Esophagus squamous epithelium (tissue), 4 donors: ENCODE data around the gene TAGLN3.

Source experiments
- POLR2A ChIP-seq, 4 donors: fragments of 450-650 bp; IDR thresholded peaks; one replicate each; pipeline ENCODE4 v1.6.1; 2017; ENCODE audit warnings: antibody characterized with exemption in 4 of 4, mild to moderate bottlenecking in 4 of 4, moderate library complexity in 3 of 4
- TF ChIP-seq, protein P1 (sequence below), 6 experiments: fragments of 450-650 bp in 4 of 6; fragments of 200-600 bp in 2 of 6; sonication (generic) in 2 of 6; IDR thresholded peaks; one replicate each; pipeline ENCODE4 v1.5.1; 2016 to 2019; ENCODE audit warnings: antibody characterized with exemption in 6 of 6, mild to moderate bottlenecking in 4 of 6, moderate library complexity in 4 of 6

DNA sequence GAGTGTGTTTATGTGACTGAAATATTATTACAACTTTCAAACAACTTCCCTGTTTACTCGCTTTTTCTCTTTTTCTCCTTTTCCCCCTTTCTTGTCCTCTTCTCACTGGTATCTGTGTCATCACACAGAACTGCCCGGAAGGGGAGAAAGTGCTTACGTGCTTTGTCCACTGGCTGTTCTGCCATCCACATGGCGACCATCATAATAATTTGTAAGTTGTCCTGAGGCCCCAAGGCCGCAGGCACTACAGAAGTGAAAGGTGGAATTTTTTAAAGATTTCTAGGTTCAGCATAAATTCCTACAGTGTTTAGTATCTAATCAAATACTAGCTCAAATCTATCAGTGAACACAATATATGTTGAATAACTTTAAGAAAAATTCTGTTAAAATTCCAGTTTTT is 46.6 kb upstream of the TAGLN3 start:
- TF ChIP-seq, protein P1, sequence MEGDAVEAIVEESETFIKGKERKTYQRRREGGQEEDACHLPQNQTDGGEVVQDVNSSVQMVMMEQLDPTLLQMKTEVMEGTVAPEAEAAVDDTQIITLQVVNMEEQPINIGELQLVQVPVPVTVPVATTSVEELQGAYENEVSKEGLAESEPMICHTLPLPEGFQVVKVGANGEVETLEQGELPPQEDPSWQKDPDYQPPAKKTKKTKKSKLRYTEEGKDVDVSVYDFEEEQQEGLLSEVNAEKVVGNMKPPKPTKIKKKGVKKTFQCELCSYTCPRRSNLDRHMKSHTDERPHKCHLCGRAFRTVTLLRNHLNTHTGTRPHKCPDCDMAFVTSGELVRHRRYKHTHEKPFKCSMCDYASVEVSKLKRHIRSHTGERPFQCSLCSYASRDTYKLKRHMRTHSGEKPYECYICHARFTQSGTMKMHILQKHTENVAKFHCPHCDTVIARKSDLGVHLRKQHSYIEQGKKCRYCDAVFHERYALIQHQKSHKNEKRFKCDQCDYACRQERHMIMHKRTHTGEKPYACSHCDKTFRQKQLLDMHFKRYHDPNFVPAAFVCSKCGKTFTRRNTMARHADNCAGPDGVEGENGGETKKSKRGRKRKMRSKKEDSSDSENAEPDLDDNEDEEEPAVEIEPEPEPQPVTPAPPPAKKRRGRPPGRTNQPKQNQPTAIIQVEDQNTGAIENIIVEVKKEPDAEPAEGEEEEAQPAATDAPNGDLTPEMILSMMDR (IDR thresholded peaks at IDR 0.05) = no peak
- no peak for TF ChIP-seq POLR2A (IDR thresholded peaks at IDR 0.05)
